HEK293 (cell line): ENCODE results near the gene COMMD4.
A peak's percentile ranks its signal among the peaks of the same experiment; 100 is the strongest.

ENCODE experiments used
- CTCF ChIA-PET: fragments of 350-600 bp; formaldehyde crosslinking; extraction: SDS; loops from one replicate; lab custom pipeline; 2021; ENCODE audit warnings: antibody characterized with exemption; lab: Yijun Ruan, JAX
- POLR2A ChIA-PET: fragments of 300-600 bp; formaldehyde crosslinking; extraction: SDS; loops from one replicate; lab custom pipeline; 2020; ENCODE audit warnings: antibody characterized with exemption, inconsistent platforms; lab: Yijun Ruan, JAX
- H3K27ac ChIP-seq: fragments of 200-500 bp; sonication (Bioruptor generic); 2 replicates; pipeline ENCODE4 v1.5.1; 2014; ENCODE audit warnings: low read depth, low read length, control low read depth, inconsistent platforms; ENCODE audit errors: extremely low read depth
- H3K36me3 ChIP-seq, 2 experiments: fragments of 200-500 bp in 1 of 2; sonication (Bioruptor generic) in 1 of 2; 1 replicate in 1 of 2; 2 replicates in 1 of 2; pipeline ENCODE4 v1.5.1; 2014 to 2017; ENCODE audit warnings: inconsistent platforms in 2 of 2, low read length in 2 of 2; ENCODE audit not compliant: control insufficient read depth in 2 of 2, insufficient read depth in 1 of 2
- H3K4me1 ChIP-seq: fragments of 200-500 bp; sonication (Bioruptor generic); 2 replicates; pipeline ENCODE4 v1.5.1; 2014; ENCODE audit warnings: mild to moderate bottlenecking, low read length, inconsistent platforms; ENCODE audit not compliant: control insufficient read depth, insufficient read depth
- H3K4me3 ChIP-seq: 2 replicates; pipeline ENCODE4 v1.5.1; 2011; ENCODE audit warnings: low read depth, mild to moderate bottlenecking, control low read depth, low read length, moderate library complexity
- H3K9me3 ChIP-seq: fragments of 200-500 bp; sonication (Bioruptor generic); 2 replicates; pipeline ENCODE4 v1.5.1; 2014; ENCODE audit warnings: low read depth, low read length, inconsistent platforms; ENCODE audit not compliant: control insufficient read depth, insufficient read depth
- EGR2 ChIP-seq: fragments of 450-650 bp; formaldehyde crosslinking; IDR thresholded peaks from 2 replicates; pipeline ENCODE4 v1.5.1; 2016; ENCODE audit warnings: low read depth, missing biosample characterization, missing genetic modification characterization
- INSM2 ChIP-seq: fragments of 450-650 bp; formaldehyde crosslinking; IDR thresholded peaks from 2 replicates; pipeline ENCODE4 v1.5.1; 2016; ENCODE audit warnings: missing biosample characterization, missing genetic modification characterization
- KLF7 ChIP-seq: fragments of 450-650 bp; formaldehyde crosslinking; IDR thresholded peaks from 2 replicates; pipeline ENCODE4 v1.5.1; 2016; ENCODE audit warnings: missing biosample characterization, missing genetic modification characterization, borderline replicate concordance
- TRIM28 ChIP-seq: IDR thresholded peaks from 2 replicates; pipeline ENCODE4 v1.6.1; 2011; ENCODE audit warnings: low read length, control low read depth, borderline replicate concordance
- ZBTB10 ChIP-seq: fragments of 450-650 bp; formaldehyde crosslinking; IDR thresholded peaks from 2 replicates; pipeline ENCODE4 v1.5.1; 2016; ENCODE audit warnings: missing biosample characterization, missing genetic modification characterization
- ZBTB48 ChIP-seq: fragments of 450-650 bp; formaldehyde crosslinking; IDR thresholded peaks from 2 replicates; pipeline ENCODE4 v1.5.1; 2016; ENCODE audit warnings: missing biosample characterization, missing genetic modification characterization
- ZEB2 ChIP-seq: fragments of 450-650 bp; formaldehyde crosslinking; IDR thresholded peaks from 2 replicates; pipeline ENCODE4 v1.5.1; 2016; ENCODE audit warnings: missing biosample characterization, missing genetic modification characterization
- ZFHX2 ChIP-seq: fragments of 450-650 bp; formaldehyde crosslinking; conservative IDR thresholded peaks from 2 replicates; pipeline ENCODE4 v1.5.1; 2016; ENCODE audit warnings: missing biosample characterization, missing genetic modification characterization
- ZFP41 ChIP-seq: fragments of 450-650 bp; formaldehyde crosslinking; IDR thresholded peaks from 2 replicates; pipeline ENCODE4 v1.5.1; 2016; ENCODE audit warnings: missing biosample characterization, missing genetic modification characterization, borderline replicate concordance
- ZNF10 ChIP-seq: fragments of 450-650 bp; formaldehyde crosslinking; IDR thresholded peaks from 2 replicates; pipeline ENCODE4 v1.5.1; 2017; ENCODE audit warnings: missing biosample characterization, missing genetic modification characterization
- ZNF121 ChIP-seq: fragments of 450-650 bp; formaldehyde crosslinking; IDR thresholded peaks from 2 replicates; pipeline ENCODE4 v1.5.1; 2016; ENCODE audit warnings: missing biosample characterization, missing genetic modification characterization
- ZNF175 ChIP-seq: fragments of 450-650 bp; formaldehyde crosslinking; IDR thresholded peaks from 2 replicates; pipeline ENCODE4 v1.5.1; 2016; ENCODE audit warnings: missing biosample characterization, missing genetic modification characterization
- ZNF2 ChIP-seq: fragments of 450-650 bp; formaldehyde crosslinking; IDR thresholded peaks from 2 replicates; pipeline ENCODE4 v1.5.1; 2016; ENCODE audit warnings: missing biosample characterization, missing genetic modification characterization
- ZNF335 ChIP-seq: fragments of 450-650 bp; formaldehyde crosslinking; conservative IDR thresholded peaks from 2 replicates; pipeline ENCODE4 v1.5.1; 2016; ENCODE audit warnings: missing biosample characterization, missing genetic modification characterization
- ZNF555 ChIP-seq: fragments of 450-650 bp; formaldehyde crosslinking; conservative IDR thresholded peaks from 2 replicates; pipeline ENCODE4 v1.5.1; 2017; ENCODE audit warnings: missing biosample characterization, mild to moderate bottlenecking, missing genetic modification characterization, inconsistent platforms
- ZNF561 ChIP-seq: fragments of 450-650 bp; IDR thresholded peaks from 2 replicates; pipeline ENCODE4 v1.5.1; 2018; ENCODE audit warnings: missing biosample characterization, missing genetic modification characterization, borderline replicate concordance
- ZNF596 ChIP-seq: fragments of 450-650 bp; IDR thresholded peaks from 2 replicates; pipeline ENCODE4 v1.5.0; 2018; ENCODE audit warnings: missing biosample characterization, mild to moderate bottlenecking, missing genetic modification characterization, moderate library complexity
- ZNF626 ChIP-seq: fragments of 450-650 bp; sonication (Bioruptor Pico); formaldehyde crosslinking; IDR thresholded peaks from 2 replicates; pipeline ENCODE4 v1.5.1; 2018; ENCODE audit warnings: missing biosample characterization, missing genetic modification characterization, inconsistent platforms
- ZNF629 ChIP-seq: fragments of 450-650 bp; formaldehyde crosslinking; IDR thresholded peaks from 2 replicates; pipeline ENCODE4 v1.5.1; 2017; ENCODE audit warnings: missing biosample characterization, missing genetic modification characterization
- ZNF692 ChIP-seq: fragments of 450-650 bp; formaldehyde crosslinking; IDR thresholded peaks from 2 replicates; pipeline ENCODE4 v1.5.1; 2016; ENCODE audit warnings: missing biosample characterization, missing genetic modification characterization
- ZNF768 ChIP-seq: fragments of 450-650 bp; formaldehyde crosslinking; IDR thresholded peaks from 2 replicates; pipeline ENCODE4 v1.5.1; 2018; ENCODE audit warnings: missing biosample characterization, mild to moderate bottlenecking, missing genetic modification characterization
- ZNF776 ChIP-seq: fragments of 450-650 bp; formaldehyde crosslinking; IDR thresholded peaks from 2 replicates; pipeline ENCODE4 v1.5.0; 2017; ENCODE audit warnings: missing biosample characterization, missing genetic modification characterization, borderline replicate concordance
- ZNF843 ChIP-seq: fragments of 450-650 bp; formaldehyde crosslinking; IDR thresholded peaks from 2 replicates; pipeline ENCODE4 v1.5.1; 2016; ENCODE audit warnings: missing biosample characterization, missing genetic modification characterization
- TF ChIP-seq, protein P1 (sequence below): fragments of 450-650 bp; IDR thresholded peaks from 2 replicates; pipeline ENCODE4 v1.5.1; 2018; ENCODE audit warnings: missing biosample characterization, mild to moderate bottlenecking, missing genetic modification characterization
- TF ChIP-seq, protein P2 (sequence below): fragments of 450-650 bp; formaldehyde crosslinking; conservative IDR thresholded peaks from 2 replicates; pipeline ENCODE4 v1.5.1; 2016; ENCODE audit warnings: low read depth, missing biosample characterization, missing genetic modification characterization

The COMMD4 gene

DNA sequence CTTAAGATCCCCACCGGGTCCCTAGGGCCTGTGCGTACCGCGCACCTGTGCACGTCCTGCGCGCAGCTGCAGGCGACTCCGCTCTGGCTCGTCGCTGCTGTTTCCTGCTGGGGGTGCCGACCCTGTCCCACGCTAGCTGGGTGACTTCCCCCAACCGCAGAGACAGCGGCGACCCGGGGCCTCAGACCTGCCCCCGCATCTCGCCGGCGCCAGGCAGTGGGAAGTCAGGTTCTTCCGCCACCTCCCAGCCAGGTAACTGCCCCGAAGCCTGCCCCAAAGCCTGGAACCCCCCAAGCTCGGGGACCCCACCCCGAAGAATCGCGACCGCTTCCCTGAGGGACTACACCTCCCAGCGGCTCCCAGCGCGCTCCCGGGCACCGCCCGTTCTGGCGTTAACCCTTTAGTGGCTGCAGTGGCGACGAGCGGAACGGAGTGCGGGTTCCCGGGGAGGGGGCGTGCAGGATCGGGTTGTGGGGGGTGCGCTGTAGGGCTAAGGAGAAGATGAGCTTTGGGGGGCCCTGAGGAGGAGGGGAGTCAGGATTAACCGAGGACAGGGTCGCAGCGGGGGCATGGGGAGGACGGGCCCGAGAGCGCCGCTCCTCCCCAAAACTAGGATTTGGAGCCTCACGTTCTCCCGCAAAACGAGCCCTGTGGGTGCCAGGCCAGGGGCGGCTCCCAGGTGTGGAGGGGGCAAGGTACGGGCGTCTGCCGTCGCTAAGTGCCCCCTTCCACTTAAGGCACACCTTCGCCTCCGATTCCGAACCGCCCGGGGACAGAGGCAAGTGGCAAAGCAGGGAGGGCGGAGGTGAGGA is 11.6 kb downstream of the COMMD4 start:
- H3K4me1 ChIP-seq, result peaks cover 6% of the 10 kb centered on the region; the same call in 1 of the 2 replicates
- H3K27ac ChIP-seq, result peak overlapping the region; percentile 88
- H3K9me3 ChIP-seq, result no peaks in the 10 kb centered on the region
- peak overlapping the region; percentile 62 for H3K4me3 ChIP-seq
- H3K36me3 ChIP-seq, result peaks cover 10 to 21% of the 10 kb centered on the region in 2 experiments; a peak in 2 of 3 replicates
- POLR2A ChIA-PET, result interaction anchor here (0.6 to 3.3 kb wide), 11 partner anchors 8 to 305 kb away, joined by 3 to 31 read pairs (median 3); partner anchors contain the start of genes COMMD4, IMP3, MAN2C1 and SIN3A
- CTCF ChIA-PET, result interaction anchor here (0.6 to 4.7 kb wide), 5 partner anchors 20 to 1181 kb away, joined by 3 to 33 read pairs (median 4); partner anchors contain the start of gene MAN2C1
- TF ChIP-seq ZNF175 (tag by site-specific recombination), result no peak
- peak; percentile 78 for TF ChIP-seq ZBTB48 (tag by site-specific recombination)
- peak; percentile 99 for TF ChIP-seq KLF7 (tag by site-specific recombination)
- TF ChIP-seq ZNF121 (tag by site-specific recombination), result 0 out of 2 replicates have a peak, but pooled peaks have one; percentile 36
- TF ChIP-seq, protein P1, sequence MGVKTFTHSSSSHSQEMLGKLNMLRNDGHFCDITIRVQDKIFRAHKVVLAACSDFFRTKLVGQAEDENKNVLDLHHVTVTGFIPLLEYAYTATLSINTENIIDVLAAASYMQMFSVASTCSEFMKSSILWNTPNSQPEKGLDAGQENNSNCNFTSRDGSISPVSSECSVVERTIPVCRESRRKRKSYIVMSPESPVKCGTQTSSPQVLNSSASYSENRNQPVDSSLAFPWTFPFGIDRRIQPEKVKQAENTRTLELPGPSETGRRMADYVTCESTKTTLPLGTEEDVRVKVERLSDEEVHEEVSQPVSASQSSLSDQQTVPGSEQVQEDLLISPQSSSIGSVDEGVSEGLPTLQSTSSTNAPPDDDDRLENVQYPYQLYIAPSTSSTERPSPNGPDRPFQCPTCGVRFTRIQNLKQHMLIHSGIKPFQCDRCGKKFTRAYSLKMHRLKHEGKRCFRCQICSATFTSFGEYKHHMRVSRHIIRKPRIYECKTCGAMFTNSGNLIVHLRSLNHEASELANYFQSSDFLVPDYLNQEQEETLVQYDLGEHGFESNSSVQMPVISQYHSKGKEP, result 0 out of 2 replicates have a peak, but pooled peaks have one; percentile 49
- TF ChIP-seq ZNF335 (tag by site-specific recombination), result peak; percentile 98
- peak; percentile 99 for TF ChIP-seq ZBTB10 (tag by site-specific recombination)
- TF ChIP-seq ZNF555, result no peak
- TF ChIP-seq ZNF768, result no peak; the same call in 1 of the 2 replicates
- TF ChIP-seq TRIM28, result no peak
- 0 out of 2 replicates have a peak, but pooled peaks have one; percentile 8 for TF ChIP-seq ZNF10 (tag by site-specific recombination)
- TF ChIP-seq ZNF776, result no peak
- TF ChIP-seq ZNF596 (tag by site-specific recombination), result no peak
- TF ChIP-seq ZNF843 (tag by site-specific recombination), result peak; percentile 70; the same call in 1 of the 2 replicates
- 0 out of 2 replicates have a peak, but pooled peaks have one; percentile 82 for TF ChIP-seq ZFP41 (tag by site-specific recombination)
- peak; percentile 74 for TF ChIP-seq ZNF561
- TF ChIP-seq ZFHX2 (tag by site-specific recombination), result peak; percentile 88
- TF ChIP-seq ZNF629, result peak; percentile 75
- TF ChIP-seq ZNF626 (tag by site-specific recombination), result no peak
- TF ChIP-seq ZEB2 (tag by site-specific recombination), result peak; percentile 95
- TF ChIP-seq, protein P2, sequence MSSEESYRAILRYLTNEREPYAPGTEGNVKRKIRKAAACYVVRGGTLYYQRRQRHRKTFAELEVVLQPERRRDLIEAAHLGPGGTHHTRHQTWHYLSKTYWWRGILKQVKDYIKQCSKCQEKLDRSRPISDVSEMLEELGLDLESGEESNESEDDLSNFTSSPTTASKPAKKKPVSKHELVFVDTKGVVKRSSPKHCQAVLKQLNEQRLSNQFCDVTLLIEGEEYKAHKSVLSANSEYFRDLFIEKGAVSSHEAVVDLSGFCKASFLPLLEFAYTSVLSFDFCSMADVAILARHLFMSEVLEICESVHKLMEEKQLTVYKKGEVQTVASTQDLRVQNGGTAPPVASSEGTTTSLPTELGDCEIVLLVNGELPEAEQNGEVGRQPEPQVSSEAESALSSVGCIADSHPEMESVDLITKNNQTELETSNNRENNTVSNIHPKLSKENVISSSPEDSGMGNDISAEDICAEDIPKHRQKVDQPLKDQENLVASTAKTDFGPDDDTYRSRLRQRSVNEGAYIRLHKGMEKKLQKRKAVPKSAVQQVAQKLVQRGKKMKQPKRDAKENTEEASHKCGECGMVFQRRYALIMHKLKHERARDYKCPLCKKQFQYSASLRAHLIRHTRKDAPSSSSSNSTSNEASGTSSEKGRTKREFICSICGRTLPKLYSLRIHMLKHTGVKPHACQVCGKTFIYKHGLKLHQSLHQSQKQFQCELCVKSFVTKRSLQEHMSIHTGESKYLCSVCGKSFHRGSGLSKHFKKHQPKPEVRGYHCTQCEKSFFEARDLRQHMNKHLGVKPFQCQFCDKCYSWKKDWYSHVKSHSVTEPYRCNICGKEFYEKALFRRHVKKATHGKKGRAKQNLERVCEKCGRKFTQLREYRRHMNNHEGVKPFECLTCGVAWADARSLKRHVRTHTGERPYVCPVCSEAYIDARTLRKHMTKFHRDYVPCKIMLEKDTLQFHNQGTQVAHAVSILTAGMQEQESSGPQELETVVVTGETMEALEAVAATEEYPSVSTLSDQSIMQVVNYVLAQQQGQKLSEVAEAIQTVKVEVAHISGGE (tag by site-specific recombination), result peak; percentile 67
- peak; percentile 93 for TF ChIP-seq ZNF2
- no peak; the same call in none of the 2 replicates for TF ChIP-seq INSM2 (tag by site-specific recombination)
- TF ChIP-seq EGR2, result peak; percentile 81
- peak; percentile 65; the same call in 1 of the 2 replicates for TF ChIP-seq ZNF692 (tag by site-specific recombination)
